SK-N-SH (cell line): ENCODE results near the gene PSMC3IP.

Experiments
- GABPA ChIP-seq: IDR thresholded peaks from 2 replicates; pipeline ENCODE4 v1.4.0; 2012; ENCODE audit warnings: low read depth, mild to moderate bottlenecking
- SIN3A ChIP-seq: IDR thresholded peaks from 2 replicates; pipeline ENCODE4 v1.6.1; 2012; ENCODE audit warnings: low read depth, mild to moderate bottlenecking, low read length, moderate library complexity, borderline replicate concordance
- TF ChIP-seq, protein P1 (sequence below): fragments of 200-600 bp; sonication (generic); IDR thresholded peaks from 2 replicates; pipeline ENCODE4 v1.6.1; 2017; ENCODE audit warnings: antibody characterized with exemption, mild to moderate bottlenecking, moderate library complexity

DNA sequence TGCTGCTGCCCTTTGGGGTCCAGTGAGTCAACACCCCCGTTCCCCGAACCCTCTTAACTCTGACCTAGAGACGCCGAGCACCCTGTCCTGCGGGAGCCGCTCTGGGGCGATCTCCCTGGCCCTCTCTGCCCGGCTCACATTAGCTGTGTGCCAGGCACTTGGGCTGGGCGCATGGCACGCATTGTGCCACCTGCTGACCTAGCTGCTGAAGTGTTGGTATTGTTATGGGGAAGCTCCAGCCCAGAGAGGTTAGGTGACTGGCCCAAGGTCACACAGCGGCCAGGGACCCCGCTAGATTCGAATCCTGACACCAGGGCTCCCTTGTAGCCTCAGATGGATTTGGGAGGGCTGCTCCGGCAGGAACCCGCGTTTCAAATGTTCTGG lies 23.7 kb downstream of the PSMC3IP start:
- TF ChIP-seq, protein P1, sequence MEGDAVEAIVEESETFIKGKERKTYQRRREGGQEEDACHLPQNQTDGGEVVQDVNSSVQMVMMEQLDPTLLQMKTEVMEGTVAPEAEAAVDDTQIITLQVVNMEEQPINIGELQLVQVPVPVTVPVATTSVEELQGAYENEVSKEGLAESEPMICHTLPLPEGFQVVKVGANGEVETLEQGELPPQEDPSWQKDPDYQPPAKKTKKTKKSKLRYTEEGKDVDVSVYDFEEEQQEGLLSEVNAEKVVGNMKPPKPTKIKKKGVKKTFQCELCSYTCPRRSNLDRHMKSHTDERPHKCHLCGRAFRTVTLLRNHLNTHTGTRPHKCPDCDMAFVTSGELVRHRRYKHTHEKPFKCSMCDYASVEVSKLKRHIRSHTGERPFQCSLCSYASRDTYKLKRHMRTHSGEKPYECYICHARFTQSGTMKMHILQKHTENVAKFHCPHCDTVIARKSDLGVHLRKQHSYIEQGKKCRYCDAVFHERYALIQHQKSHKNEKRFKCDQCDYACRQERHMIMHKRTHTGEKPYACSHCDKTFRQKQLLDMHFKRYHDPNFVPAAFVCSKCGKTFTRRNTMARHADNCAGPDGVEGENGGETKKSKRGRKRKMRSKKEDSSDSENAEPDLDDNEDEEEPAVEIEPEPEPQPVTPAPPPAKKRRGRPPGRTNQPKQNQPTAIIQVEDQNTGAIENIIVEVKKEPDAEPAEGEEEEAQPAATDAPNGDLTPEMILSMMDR: no peak
- TF ChIP-seq GABPA: no peak
- TF ChIP-seq SIN3A: no peak
